GM12878 (cell line): ENCODE measurements around the gene AKT1S1. TPM values are rescaled to one million over a fixed set of nuclear protein-coding genes. Genes with fewer than 3 reads are reported as not detected.
A peak's percentile ranks its signal among the peaks of the same experiment; 100 is the strongest.

Experiments
- RAD21 ChIP-seq: IDR thresholded peaks from 2 replicates; pipeline ENCODE4 v1.6.1; 2011; ENCODE audit warnings: mild to moderate bottlenecking, low read depth, low read length, moderate library complexity; ENCODE audit not compliant: insufficient read depth
- RAD51 ChIP-seq: fragments of 450-650 bp; IDR thresholded peaks from 2 replicates; pipeline ENCODE4 v1.6.1; 2016; ENCODE audit warnings: moderate library complexity, mild to moderate bottlenecking, inconsistent platforms
- SIN3A ChIP-seq: IDR thresholded peaks from 2 replicates; pipeline ENCODE4 v1.6.1; 2012; ENCODE audit warnings: low read depth, low read length, improper control_type of control experiment
- SIX5 ChIP-seq: IDR thresholded peaks from 2 replicates; pipeline ENCODE4 v1.6.1; 2011; ENCODE audit warnings: mild to moderate bottlenecking, low read depth, low read length, moderate library complexity; ENCODE audit not compliant: severe bottlenecking
- SPI1 ChIP-seq: IDR thresholded peaks from 2 replicates; pipeline ENCODE4 v1.6.1; 2011; ENCODE audit warnings: low read depth, mild to moderate bottlenecking, low read length, moderate library complexity, borderline replicate concordance; ENCODE audit not compliant: insufficient read depth
- SREBF1 ChIP-seq: IDR thresholded peaks from 2 replicates; pipeline ENCODE4 v1.6.1; 2012; ENCODE audit warnings: mild to moderate bottlenecking, low read length
- SRF ChIP-seq, 2 experiments: IDR thresholded peaks; 2 replicates each; pipeline ENCODE4 v1.6.1; 2011; ENCODE audit warnings: low read depth in 2 of 2, low read length in 2 of 2, mild to moderate bottlenecking in 1 of 2, moderate library complexity in 1 of 2
- STAT1 ChIP-seq: fragments of 450-650 bp; conservative IDR thresholded peaks from 2 replicates; pipeline ENCODE4 v1.6.1; 2014; ENCODE audit warnings: antibody characterized with exemption, mild to moderate bottlenecking
- ZNF24 ChIP-seq: fragments of 450-650 bp; IDR thresholded peaks from 2 replicates; pipeline ENCODE4 v1.6.1; 2017; ENCODE audit warnings: antibody characterized with exemption, mild to moderate bottlenecking
- ZZZ3 ChIP-seq: IDR thresholded peaks from 2 replicates; pipeline ENCODE4 v1.6.1; 2011; ENCODE audit warnings: low read depth; ENCODE audit not compliant: control insufficient read depth, insufficient read length
- polyA plus RNA-seq, 11 experiments: library from polyadenylated mRNA; depleted of rRNA in 4 of 11; unstranded in 6 of 11; stranded (reverse) in 5 of 11; fragments of >200 nt; fragmentation: Nextera tagmentation in 4 of 11; fragmentation: Illumina TruSeq in 1 of 11; extraction: Ambion mirVana in 4 of 11; extraction: Trizol in 1 of 11; gene quantifications; 1 replicate in 1 of 11; 2 replicates in 10 of 11; pipeline versions ENCODE4 v1.2.1 to v1.2.3, GENCODE V29; 2011 to 2016; ENCODE audit warnings: inconsistent platforms in 2 of 11, missing spikeins in 2 of 11, low read depth in 1 of 11
- total RNA-seq, 4 experiments: library from RNA; depleted of rRNA in 3 of 4; stranded (reverse); fragments of >200 nt in 3 of 4; fragmentation: Illumina TruSeq in 1 of 4; extraction: Trizol in 1 of 4; gene quantifications; 2 replicates each; pipeline versions ENCODE4 v1.2.1 to v1.2.3, GENCODE V29; 2013 to 2021
- TF ChIP-seq, protein P1 (sequence below): fragments of 450-650 bp; IDR thresholded peaks from 2 replicates; pipeline ENCODE4 v1.6.1; 2017; ENCODE audit warnings: low read depth, mild to moderate bottlenecking, moderate library complexity
- TF ChIP-seq, protein P2 (sequence below): fragments of 450-650 bp; IDR thresholded peaks from 2 replicates; pipeline ENCODE4 v1.6.1; 2017; ENCODE audit warnings: mild to moderate bottlenecking, moderate library complexity
- TF ChIP-seq, protein P3 (sequence below), 3 experiments: IDR thresholded peaks in 2 of 3; conservative IDR thresholded peaks in 1 of 3; 2 replicates each; pipeline ENCODE4 v1.5.1; 2011; ENCODE audit warnings: low read depth in 3 of 3, low read length in 3 of 3, mild to moderate bottlenecking in 3 of 3, control low read depth in 2 of 3, moderate library complexity in 2 of 3, inconsistent platforms in 1 of 3, mixed read lengths in 1 of 3; ENCODE audit not compliant: control insufficient read depth in 2 of 3, insufficient read depth in 1 of 3; ENCODE audit errors: extremely low read depth in 1 of 3
- TF ChIP-seq, protein P4 (sequence below): fragments of 150-350 bp; IDR thresholded peaks from 2 replicates; pipeline ENCODE4 v1.6.1; 2016; ENCODE audit warnings: low read depth, low read length
- TF ChIP-seq, protein P5 (sequence below): fragments of 450-650 bp; IDR thresholded peaks from 2 replicates; pipeline ENCODE4 v1.6.1; 2018; ENCODE audit warnings: borderline replicate concordance, mild to moderate bottlenecking; ENCODE audit not compliant: partially characterized antibody

The AKT1S1 gene
- total and polyA plus RNA-seq, 10 of the 15 experiments (the other 5 are each of a cell fraction or from before 2014, with no cell fraction given) = 0.43 to 23.0 (median 12.3) TPM

DNA sequence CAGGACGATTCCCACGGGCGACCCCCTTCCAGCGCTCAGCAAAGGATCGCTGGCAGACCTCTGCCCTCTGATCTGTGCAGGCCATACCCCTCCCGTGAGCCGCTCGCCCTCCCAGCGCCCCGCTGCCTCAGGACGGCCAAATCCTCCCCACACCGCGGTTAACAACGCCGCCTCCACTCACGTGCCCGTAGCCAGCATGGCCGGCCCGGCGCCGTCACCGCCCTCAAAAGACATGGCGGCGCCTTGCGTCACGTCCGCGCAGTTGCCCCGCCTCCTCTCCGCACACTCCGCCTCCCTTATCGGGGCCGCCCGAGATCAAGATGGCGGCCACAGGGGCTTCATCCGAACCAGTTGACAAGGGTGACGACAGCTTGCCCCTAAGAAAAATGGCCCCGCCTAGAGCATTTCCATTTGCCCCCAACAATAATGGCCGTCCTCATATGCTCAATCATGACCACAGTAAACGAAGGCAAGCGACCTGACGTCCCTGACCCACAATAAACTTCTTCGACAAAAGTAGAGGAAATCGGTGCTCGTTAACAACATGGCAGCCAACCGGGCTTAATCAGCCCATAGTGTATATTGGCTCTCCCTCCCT is 634 bp downstream of the AKT1S1 start (continued):
- TF ChIP-seq, protein P1, sequence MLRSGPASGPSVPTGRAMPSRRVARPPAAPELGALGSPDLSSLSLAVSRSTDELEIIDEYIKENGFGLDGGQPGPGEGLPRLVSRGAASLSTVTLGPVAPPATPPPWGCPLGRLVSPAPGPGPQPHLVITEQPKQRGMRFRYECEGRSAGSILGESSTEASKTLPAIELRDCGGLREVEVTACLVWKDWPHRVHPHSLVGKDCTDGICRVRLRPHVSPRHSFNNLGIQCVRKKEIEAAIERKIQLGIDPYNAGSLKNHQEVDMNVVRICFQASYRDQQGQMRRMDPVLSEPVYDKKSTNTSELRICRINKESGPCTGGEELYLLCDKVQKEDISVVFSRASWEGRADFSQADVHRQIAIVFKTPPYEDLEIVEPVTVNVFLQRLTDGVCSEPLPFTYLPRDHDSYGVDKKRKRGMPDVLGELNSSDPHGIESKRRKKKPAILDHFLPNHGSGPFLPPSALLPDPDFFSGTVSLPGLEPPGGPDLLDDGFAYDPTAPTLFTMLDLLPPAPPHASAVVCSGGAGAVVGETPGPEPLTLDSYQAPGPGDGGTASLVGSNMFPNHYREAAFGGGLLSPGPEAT = peak; percentile 81
- no peak for TF ChIP-seq STAT1
- no peak for TF ChIP-seq SREBF1
- no peak; the same call in 1 of the 2 replicates for TF ChIP-seq SIN3A
- TF ChIP-seq ZZZ3 = no peak
- TF ChIP-seq, protein P2, sequence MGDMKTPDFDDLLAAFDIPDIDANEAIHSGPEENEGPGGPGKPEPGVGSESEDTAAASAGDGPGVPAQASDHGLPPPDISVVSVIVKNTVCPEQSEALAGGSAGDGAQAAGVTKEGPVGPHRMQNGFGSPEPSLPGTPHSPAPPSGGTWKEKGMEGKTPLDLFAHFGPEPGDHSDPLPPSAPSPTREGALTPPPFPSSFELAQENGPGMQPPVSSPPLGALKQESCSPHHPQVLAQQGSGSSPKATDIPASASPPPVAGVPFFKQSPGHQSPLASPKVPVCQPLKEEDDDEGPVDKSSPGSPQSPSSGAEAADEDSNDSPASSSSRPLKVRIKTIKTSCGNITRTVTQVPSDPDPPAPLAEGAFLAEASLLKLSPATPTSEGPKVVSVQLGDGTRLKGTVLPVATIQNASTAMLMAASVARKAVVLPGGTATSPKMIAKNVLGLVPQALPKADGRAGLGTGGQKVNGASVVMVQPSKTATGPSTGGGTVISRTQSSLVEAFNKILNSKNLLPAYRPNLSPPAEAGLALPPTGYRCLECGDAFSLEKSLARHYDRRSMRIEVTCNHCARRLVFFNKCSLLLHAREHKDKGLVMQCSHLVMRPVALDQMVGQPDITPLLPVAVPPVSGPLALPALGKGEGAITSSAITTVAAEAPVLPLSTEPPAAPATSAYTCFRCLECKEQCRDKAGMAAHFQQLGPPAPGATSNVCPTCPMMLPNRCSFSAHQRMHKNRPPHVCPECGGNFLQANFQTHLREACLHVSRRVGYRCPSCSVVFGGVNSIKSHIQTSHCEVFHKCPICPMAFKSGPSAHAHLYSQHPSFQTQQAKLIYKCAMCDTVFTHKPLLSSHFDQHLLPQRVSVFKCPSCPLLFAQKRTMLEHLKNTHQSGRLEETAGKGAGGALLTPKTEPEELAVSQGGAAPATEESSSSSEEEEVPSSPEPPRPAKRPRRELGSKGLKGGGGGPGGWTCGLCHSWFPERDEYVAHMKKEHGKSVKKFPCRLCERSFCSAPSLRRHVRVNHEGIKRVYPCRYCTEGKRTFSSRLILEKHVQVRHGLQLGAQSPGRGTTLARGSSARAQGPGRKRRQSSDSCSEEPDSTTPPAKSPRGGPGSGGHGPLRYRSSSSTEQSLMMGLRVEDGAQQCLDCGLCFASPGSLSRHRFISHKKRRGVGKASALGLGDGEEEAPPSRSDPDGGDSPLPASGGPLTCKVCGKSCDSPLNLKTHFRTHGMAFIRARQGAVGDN = no peak
- peak; percentile 89 for TF ChIP-seq SIX5
- no peak for TF ChIP-seq SPI1
- TF ChIP-seq RAD51 = peak; percentile 19; the same call in 1 of the 2 replicates
- TF ChIP-seq ZNF24 = no peak
- no peak for TF ChIP-seq RAD21
- TF ChIP-seq, protein P3, sequence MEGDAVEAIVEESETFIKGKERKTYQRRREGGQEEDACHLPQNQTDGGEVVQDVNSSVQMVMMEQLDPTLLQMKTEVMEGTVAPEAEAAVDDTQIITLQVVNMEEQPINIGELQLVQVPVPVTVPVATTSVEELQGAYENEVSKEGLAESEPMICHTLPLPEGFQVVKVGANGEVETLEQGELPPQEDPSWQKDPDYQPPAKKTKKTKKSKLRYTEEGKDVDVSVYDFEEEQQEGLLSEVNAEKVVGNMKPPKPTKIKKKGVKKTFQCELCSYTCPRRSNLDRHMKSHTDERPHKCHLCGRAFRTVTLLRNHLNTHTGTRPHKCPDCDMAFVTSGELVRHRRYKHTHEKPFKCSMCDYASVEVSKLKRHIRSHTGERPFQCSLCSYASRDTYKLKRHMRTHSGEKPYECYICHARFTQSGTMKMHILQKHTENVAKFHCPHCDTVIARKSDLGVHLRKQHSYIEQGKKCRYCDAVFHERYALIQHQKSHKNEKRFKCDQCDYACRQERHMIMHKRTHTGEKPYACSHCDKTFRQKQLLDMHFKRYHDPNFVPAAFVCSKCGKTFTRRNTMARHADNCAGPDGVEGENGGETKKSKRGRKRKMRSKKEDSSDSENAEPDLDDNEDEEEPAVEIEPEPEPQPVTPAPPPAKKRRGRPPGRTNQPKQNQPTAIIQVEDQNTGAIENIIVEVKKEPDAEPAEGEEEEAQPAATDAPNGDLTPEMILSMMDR (IDR thresholded peaks at IDR 0.05 in 2 of 3, conservative IDR thresholded peaks at IDR 0.05 in 1 of 3; ENCODE audit: control insufficient read depth in 2 of 3, extremely low read depth in 1 of 3, insufficient read depth in 1 of 3, low read depth in 3 of 3, low read length in 3 of 3) = no peak
- TF ChIP-seq, protein P4, sequence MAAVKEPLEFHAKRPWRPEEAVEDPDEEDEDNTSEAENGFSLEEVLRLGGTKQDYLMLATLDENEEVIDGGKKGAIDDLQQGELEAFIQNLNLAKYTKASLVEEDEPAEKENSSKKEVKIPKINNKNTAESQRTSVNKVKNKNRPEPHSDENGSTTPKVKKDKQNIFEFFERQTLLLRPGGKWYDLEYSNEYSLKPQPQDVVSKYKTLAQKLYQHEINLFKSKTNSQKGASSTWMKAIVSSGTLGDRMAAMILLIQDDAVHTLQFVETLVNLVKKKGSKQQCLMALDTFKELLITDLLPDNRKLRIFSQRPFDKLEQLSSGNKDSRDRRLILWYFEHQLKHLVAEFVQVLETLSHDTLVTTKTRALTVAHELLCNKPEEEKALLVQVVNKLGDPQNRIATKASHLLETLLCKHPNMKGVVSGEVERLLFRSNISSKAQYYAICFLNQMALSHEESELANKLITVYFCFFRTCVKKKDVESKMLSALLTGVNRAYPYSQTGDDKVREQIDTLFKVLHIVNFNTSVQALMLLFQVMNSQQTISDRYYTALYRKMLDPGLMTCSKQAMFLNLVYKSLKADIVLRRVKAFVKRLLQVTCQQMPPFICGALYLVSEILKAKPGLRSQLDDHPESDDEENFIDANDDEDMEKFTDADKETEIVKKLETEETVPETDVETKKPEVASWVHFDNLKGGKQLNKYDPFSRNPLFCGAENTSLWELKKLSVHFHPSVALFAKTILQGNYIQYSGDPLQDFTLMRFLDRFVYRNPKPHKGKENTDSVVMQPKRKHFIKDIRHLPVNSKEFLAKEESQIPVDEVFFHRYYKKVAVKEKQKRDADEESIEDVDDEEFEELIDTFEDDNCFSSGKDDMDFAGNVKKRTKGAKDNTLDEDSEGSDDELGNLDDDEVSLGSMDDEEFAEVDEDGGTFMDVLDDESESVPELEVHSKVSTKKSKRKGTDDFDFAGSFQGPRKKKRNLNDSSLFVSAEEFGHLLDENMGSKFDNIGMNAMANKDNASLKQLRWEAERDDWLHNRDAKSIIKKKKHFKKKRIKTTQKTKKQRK = no peak
- TF ChIP-seq, protein P5, sequence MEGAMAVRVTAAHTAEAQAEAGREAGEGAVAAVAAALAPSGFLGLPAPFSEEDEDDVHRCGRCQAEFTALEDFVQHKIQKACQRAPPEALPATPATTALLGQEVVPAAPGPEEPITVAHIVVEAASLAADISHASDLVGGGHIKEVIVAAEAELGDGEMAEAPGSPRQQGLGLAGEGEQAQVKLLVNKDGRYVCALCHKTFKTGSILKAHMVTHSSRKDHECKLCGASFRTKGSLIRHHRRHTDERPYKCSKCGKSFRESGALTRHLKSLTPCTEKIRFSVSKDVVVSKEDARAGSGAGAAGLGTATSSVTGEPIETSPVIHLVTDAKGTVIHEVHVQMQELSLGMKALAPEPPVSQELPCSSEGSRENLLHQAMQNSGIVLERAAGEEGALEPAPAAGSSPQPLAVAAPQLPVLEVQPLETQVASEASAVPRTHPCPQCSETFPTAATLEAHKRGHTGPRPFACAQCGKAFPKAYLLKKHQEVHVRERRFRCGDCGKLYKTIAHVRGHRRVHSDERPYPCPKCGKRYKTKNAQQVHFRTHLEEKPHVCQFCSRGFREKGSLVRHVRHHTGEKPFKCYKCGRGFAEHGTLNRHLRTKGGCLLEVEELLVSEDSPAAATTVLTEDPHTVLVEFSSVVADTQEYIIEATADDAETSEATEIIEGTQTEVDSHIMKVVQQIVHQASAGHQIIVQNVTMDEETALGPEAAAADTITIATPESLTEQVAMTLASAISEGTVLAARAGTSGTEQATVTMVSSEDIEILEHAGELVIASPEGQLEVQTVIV = no peak
- TF ChIP-seq SRF (IDR thresholded peaks at IDR 0.05; ENCODE audit: low read depth in 2 of 2, low read length in 2 of 2) = 0 out of 4 replicates have a peak, but pooled peaks of 1 of the 2 experiments have one; percentile 19
